Stimulated activated CD8-positive, alpha-beta memory T cell treated with anti-CD3 and anti-CD28 coated beads, Interleukin-7, amount 100 ng/mL, for 48 hours (primary cell): ENCODE measurements around the gene EBF3.

Source experiments
- DNase-seq, 2 donors: peaks; one replicate each; pipeline ENCODE4 v3.0.0-alpha.2; 2020; ENCODE audit warnings: low read depth in 1 of 2; ENCODE audit errors: extremely low read depth in 1 of 2

Gene EBF3

DNA sequence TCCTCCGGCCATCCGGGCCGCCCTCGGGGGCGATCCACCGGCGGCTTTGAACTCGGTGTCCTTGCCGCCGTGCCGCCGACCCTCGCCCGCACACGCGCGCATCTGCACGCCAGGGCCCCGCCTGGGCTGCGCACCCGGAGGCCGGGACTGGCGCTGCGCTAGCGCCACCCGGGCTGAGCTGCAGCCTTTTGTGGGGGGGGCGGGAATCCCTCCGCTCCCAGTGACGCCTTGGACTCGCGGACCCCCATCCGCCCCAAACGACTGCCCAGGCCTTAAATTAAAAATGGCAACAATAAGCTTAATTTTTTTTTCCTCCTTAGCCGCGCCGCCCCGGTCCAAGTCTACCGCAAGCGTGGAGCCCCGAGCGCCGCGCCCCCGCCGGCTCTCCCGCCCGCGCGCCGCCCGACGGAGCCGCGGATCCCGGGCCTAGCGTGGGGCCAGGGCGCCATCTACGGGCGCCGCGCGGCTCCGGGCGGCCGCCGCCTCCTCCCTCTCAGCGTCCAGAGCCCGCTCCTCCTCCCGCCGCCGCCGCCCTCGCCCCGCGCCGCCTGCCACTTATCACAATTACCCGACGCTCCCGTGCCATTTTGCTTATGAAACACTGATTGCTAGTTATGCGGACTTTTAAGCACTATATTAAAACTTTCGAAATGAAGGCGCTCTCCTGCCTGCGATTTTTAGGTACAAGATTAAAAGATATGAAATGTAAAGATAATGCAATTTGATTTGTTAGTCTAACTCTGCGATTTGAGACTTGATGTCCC is 7.5 kb upstream of the EBF3 start:
- DNase-seq: peak in 1 of 2 donors; percentile 22

DNA sequence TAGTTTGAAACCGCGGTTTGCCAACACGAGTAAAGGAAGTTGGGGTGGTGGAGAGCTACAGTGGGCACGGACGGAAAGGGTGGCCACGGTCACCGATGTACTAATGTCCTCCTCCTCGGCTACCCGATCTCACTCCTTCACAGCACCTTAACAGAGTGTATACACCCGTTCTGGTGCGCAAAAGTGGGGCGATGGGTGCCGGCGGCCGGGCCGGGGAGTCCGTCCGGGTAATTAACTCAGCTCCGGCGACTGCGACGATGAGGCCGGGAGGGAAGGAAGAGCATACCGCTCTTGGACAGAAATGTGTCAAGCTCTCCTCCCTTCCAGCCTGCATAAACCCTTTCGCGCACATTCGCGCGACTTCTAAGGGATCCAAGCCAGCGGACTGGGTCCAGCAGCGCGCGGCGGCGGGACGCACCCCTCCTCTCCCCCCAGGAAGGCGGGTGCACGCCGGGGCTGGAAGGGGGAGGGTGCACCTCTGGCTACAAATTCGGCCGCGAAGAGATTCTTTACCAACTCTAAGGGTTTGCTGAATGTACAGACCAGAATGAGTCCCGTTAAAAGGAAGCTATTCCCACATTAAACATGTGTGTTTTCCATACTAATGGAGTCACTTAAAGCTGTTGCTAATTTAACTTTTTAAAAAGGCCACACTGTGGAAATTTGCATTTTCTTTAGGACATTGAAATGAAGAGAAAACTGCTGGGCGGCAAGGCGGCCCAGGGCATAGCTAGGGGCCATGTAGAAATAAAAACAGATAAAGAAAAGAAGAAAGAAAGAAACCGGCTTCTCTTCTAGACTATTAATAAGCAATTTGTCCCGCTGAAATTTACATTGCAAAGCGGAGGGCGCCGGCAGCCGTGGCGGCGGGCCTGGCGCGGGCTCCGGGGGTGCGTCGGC is 6.6 kb upstream of the EBF3 start:
- no peak for DNase-seq

DNA sequence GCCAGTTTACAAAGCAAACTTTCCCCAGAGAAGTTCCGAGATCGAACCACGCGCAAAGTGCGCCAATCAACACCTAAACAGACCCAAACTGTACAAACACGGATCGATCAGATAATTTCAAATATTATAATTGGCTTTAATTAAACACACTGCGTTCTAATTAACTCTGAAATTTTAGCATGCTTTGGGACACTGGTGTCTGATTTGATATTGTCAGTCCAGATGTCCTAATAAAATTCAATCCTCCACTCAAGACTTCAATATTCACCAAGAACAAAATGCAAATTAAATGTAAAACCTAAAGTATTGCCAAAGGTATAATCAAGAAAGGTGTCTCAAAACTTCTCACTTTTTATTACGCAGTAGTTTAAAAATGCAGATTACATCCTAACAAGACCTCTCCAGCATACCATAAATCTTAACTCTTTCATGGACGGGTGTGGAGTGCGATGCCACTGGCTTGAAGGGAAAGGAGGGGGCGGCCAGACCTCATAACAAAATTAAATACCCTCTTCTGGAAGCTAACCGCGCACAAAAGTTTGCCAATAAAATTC is 5.9 kb upstream of the EBF3 start:
- DNase-seq: no peak

GRCh38 chr10:129969184-129969910 is 5.3 kb upstream of the EBF3 start:
- no peak for DNase-seq

DNA sequence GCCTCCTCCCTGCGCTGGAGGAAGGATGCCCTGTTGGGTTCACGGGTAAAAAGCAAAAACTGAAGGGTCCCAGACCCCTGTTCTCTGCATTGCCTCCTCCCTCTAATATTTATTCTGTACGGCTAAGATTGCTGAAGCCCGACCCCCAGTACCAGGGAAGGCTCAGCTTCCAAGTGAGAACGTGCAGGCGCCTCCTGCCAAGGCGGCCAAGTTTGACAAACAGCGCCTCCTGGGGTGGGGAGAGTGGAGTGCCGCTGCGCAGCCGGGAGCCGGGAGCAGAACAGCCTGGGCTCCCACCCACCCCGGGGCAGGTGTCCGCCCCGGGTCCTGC is 4.7 kb upstream of the EBF3 start:
- DNase-seq: peak in 1 of 2 donors; percentile 39

- DNase-seq: no peak
Observed at GRCh38 chr10:129968020-129968852, 4.2 kb upstream of the EBF3 start.

DNA sequence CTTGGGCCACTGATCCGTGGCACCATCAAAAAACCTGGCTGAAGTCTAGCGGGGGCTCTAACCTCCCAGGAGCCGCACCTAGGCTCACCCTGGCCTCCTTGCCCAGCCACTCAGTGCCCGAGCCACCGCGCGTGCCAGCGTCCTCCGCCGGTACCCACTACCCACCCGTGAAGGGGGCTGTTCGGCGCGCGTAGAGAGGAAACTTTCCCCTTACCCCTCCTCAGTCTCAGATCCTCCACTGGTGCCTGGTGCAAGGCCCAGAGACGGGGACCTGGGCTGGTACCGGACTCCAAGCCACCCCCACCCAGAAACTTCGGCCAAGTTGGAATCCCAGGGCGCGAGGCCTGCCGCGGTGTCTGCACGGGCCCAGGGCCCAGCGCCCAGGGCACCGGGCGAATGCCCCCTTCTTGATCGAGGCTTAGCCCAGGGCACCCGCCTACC is 3.5 kb upstream of the EBF3 start:
- no peak for DNase-seq

GRCh38 chr10:129966889-129967578 is 3.0 kb upstream of the EBF3 start:
- no peak for DNase-seq

GRCh38 chr10:129966370-129966888 is 2.4 kb upstream of the EBF3 start:
- DNase-seq: no peak

- no peak for DNase-seq
Observed at GRCh38 chr10:129965959-129966358, 1.9 kb upstream of the EBF3 start.

- no peak for DNase-seq
Observed at GRCh38 chr10:129965425-129965808, 1.3 kb upstream of the EBF3 start.

DNA sequence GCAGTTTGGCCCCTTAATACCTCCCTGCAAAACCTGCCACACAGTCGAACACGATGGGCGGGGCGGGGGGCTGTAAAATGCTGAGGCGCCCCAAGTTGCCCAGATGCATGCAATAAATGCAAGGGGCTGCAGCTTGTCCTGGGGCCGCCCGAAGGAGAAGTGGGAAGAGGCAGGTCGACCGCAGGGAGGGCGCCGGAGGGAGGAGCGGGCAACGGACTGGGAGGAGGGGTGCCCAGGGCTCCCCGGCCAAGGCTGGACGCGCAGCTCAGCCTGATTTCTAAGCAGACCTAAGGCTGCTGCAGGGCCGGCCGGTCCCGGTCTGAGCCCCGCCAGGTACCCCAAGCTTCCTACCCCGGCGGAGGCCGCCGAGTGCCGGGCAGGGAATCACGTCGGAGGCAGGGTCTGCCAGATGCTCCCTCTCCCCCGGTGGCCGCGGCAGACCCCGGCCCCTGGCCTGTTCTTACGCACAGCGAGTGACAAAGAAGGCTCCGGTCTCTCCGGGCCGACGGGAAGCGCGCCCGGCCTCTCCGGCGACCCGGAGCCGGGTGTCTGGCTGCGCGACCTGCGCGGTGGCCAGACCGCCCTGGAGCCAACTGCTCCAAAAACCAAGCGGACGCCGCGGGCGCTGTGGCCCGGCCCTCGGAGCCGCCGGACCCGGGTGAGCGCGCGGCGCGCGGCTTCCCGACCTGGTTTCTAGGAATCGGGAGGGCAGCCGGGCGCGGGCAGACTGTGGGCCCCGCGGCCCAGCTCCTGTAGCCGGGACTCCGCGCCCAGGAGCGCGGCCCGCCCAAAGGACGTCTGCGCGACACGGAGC is 744 bp upstream of the EBF3 start:
- DNase-seq: no peak

DNA sequence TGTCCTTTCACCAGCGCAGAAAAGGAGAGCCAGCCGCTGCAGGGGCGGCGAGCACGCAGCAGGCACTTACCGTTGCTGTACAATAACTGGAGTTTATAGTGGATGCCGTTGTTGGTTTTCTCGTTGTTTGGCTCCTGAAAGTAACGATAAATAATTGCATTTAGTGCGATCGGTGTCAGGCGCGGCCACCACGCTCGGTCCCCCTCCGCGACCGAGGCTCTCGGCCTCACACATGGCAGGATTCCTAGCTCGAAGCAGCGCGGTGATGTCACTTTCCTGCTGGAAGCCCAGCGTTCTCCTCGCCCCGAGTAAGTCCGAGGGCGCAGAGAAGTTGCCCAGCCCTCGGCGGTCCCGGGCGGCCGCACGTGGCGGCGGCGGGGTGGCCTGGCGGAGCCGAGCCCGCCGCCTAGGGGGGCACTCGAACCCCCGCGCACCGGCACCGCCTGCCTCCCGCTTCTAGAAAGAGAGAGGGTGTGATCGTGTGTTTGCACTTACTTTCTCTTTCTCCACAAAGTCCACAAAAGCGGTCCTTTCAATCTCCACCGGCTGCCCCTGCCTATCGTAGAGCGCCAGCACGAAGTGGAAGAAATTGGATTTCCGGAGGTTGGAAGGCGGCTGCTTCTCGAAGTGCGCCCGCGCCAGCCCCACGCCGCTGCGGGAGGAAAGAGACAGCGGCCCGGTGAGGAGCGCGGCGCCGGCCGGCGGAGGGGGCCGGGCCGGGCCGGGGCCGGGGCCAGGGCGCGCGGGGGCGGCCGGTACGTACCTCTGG is 1.0 kb downstream of the EBF3 start:
- no peak for DNase-seq

- no peak for DNase-seq
Observed at GRCh38 chr10:129962031-129962871, 1.8 kb downstream of the EBF3 start.

- no peak for DNase-seq
Observed at GRCh38 chr10:129961157-129961701, 2.8 kb downstream of the EBF3 start.

DNA sequence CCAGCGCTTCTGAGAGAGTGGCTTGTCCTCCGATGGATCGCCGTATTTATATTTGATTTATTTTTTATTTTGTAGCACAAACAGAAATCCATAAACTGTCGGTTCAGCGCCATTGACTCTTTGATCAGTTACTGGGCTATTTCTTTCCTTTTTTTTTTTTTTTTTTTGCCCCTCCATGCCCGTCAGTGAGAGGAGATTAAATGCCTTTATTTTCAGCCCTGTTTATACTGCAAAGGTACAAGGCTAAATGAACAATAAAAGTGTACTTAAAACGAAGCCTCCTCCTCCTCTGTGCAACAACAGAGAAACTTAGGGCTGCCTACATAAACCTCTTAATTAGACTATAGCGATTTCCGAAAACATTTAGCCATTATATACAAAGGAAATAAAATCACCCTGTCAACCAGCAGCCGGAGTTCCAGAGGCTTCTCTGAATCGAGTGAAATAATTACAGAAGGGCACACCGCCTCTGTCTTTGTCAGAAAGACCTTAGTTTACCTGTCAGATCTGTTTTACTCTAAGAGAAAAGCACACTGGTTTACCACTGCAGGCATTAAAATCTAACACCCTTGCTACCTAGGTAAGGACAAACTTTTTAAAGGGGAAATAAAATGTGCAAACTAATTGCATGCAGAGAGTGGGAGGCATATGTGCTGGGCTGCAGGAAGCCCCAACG is 3.5 kb downstream of the EBF3 start:
- no peak for DNase-seq
